ENCODE measurements around the gene CD34. TPM values are rescaled to one million over a fixed set of nuclear protein-coding genes. Genes with fewer than 3 reads are reported as not detected.

CD34 gene
- total and polyA plus RNA-seq, 2 donors (not counting 1 experiment from before 2014, with no cell fraction given): under 0.01 to 0.51 TPM

DNA sequence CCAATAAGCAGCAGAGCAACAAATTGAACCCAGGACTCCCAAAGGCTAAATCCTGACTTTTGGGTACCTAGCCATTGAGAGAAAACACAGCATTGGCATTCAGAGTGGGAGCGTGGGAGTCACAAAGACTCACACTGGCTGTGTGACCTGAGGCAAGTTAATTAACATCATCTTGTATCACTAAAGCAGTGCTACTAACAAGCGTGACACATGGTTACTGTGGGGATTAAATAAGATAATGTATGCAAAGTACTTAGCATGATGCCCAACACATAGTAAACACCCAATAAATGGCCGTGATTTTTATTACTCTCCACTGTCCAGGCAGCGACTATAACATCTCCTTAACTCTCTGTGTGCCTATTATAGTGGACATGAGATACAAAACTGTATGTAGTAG is 73.3 kb downstream of the CD34 start:
- Histone ChIP-seq H3K9ac (ENCODE audit: insufficient read depth, low read length) (no peak overlapping the region), H3K4me1 (ENCODE audit: control insufficient read depth, extremely low read depth, insufficient read depth, low read length) (no peaks in the 10 kb centered on the region), H3K27ac (ENCODE audit: insufficient read depth, low read length) (no peak overlapping the region), H3K9me3 (ENCODE audit: control insufficient read depth, insufficient read depth, low read depth, low read length) (no peaks in the 10 kb centered on the region), H3K36me3 (ENCODE audit: control insufficient read depth, insufficient read depth, low read length) (no peaks in the 10 kb centered on the region), H3K4me2 (ENCODE audit: extremely low read depth, insufficient read depth, low read length) (no peak overlapping the region), H3K79me2 (ENCODE audit: control insufficient read depth, insufficient read depth, low read length) (peaks cover 3% of the 10 kb centered on the region), H3K27me3 (ENCODE audit: control insufficient read depth, insufficient read depth, low read length) (no peaks in the 10 kb centered on the region), H4K20me1 (ENCODE audit: control insufficient read depth, extremely low read depth, insufficient read depth, low read length) (no peaks in the 10 kb centered on the region), H2AFZ (ENCODE audit: low read length) (no peak overlapping the region), H3K4me3 (replicated peaks in 1 of 4; ENCODE audit: control extremely low read depth in 1 of 4, insufficient read depth in 1 of 4, low read depth in 3 of 4, low read length in 4 of 4) (no peak overlapping the region)
- TF ChIP-seq CTCF (conservative IDR thresholded peaks at IDR 0.05 in 1 of 2, IDR thresholded peaks at IDR 0.05 in 1 of 2; ENCODE audit: low read depth in 1 of 2, low read length in 2 of 2) (no peak), EZH2 (IDR thresholded peaks at IDR 0.05; ENCODE audit: low read length, missing control alignments) (no peak)
- DNase-seq (ENCODE audit: low read depth in 2 of 2): no peak

DNA sequence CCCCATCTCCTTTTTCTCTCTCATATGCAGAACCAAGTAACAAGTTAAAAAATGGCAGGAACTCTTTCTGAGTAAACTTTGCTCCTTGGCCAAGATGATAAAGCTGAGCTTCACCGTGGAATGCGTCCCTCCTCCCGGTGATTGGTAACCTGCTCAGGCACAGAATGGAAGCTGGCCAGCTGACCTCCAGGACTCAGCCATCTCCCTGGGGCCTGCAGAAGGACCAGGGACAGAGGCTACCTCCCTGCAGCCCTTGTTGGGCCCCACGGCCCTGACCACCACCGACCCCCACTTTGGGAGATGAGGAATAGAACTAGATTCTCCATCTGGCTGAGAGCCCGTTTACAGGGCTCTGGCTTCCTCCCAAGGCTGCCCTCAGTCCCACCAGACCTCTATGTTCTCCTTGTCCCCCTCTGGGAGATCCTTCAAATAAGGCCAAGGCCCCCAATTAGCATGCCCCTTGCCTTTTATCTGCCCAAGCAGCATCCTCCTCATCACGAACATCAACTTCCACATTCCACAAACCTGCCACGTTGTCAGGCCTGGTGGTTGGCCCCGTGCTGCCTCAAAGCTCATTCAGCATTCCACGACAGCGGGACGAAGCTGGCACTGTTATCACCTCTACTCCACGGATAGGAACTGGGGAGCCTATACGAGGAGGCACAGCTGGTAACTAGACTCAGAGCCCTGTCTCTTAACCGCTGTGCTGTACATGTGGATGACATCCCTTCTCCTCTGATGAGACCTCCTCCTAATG is 74.2 kb downstream of the CD34 start:
- no peak overlapping the region for H2AFZ ChIP-seq (ENCODE audit: low read length)
- peaks cover 5% of the 10 kb centered on the region for H3K79me2 ChIP-seq (ENCODE audit: control insufficient read depth, insufficient read depth, low read length)
- H3K4me1 ChIP-seq (ENCODE audit: control insufficient read depth, extremely low read depth, insufficient read depth, low read length): peaks cover 2% of the 10 kb centered on the region
- H4K20me1 ChIP-seq (ENCODE audit: control insufficient read depth, extremely low read depth, insufficient read depth, low read length): no peaks in the 10 kb centered on the region
- no peak overlapping the region for H3K9ac ChIP-seq (ENCODE audit: insufficient read depth, low read length)
- H3K4me3 ChIP-seq (replicated peaks in 1 of 4; ENCODE audit: control extremely low read depth in 1 of 4, insufficient read depth in 1 of 4, low read depth in 3 of 4, low read length in 4 of 4): no peak overlapping the region
- H3K4me2 ChIP-seq (ENCODE audit: extremely low read depth, insufficient read depth, low read length): no peak overlapping the region
- no peak for TF ChIP-seq CTCF (conservative IDR thresholded peaks at IDR 0.05 in 1 of 2, IDR thresholded peaks at IDR 0.05 in 1 of 2; ENCODE audit: low read depth in 1 of 2, low read length in 2 of 2)
- no peak for TF ChIP-seq EZH2 (IDR thresholded peaks at IDR 0.05; ENCODE audit: low read length, missing control alignments)
- no peaks in the 10 kb centered on the region for H3K27me3 ChIP-seq (ENCODE audit: control insufficient read depth, insufficient read depth, low read length)
- no peaks in the 10 kb centered on the region for H3K9me3 ChIP-seq (ENCODE audit: control insufficient read depth, insufficient read depth, low read depth, low read length)
- no peak overlapping the region for H3K27ac ChIP-seq (ENCODE audit: insufficient read depth, low read length)
- DNase-seq (ENCODE audit: low read depth in 2 of 2): no peak
- no peaks in the 10 kb centered on the region for H3K36me3 ChIP-seq (ENCODE audit: control insufficient read depth, insufficient read depth, low read length)

DNA sequence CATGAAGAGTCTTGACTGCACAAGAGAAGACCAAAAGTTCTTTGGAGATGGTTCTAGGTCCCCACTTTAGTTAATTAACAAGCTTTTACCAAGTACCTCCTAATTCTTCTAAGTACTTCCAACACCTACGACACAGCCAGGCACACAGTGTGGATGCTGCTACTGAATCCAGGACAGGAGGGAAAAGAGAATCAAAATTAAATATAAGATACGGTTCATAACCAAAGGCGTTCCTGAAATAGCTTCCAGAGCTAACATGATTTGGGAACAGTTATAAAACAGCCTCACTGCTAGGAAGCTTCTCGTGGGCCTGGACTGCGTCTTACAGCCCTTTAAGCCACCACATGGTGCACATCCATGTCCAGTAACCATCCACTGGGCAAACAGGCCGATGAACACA is 75.0 kb downstream of the CD34 start:
- Histone ChIP-seq H3K27me3 (ENCODE audit: control insufficient read depth, insufficient read depth, low read length) (no peaks in the 10 kb centered on the region), H4K20me1 (ENCODE audit: control insufficient read depth, extremely low read depth, insufficient read depth, low read length) (no peaks in the 10 kb centered on the region), H3K79me2 (ENCODE audit: control insufficient read depth, insufficient read depth, low read length) (peaks cover 5% of the 10 kb centered on the region), H3K4me2 (ENCODE audit: extremely low read depth, insufficient read depth, low read length) (no peak overlapping the region), H2AFZ (ENCODE audit: low read length) (no peak overlapping the region), H3K4me1 (ENCODE audit: control insufficient read depth, extremely low read depth, insufficient read depth, low read length) (peaks cover 2% of the 10 kb centered on the region), H3K27ac (ENCODE audit: insufficient read depth, low read length) (no peak overlapping the region), H3K9me3 (ENCODE audit: control insufficient read depth, insufficient read depth, low read depth, low read length) (no peaks in the 10 kb centered on the region), H3K4me3 (replicated peaks in 1 of 4; ENCODE audit: control extremely low read depth in 1 of 4, insufficient read depth in 1 of 4, low read depth in 3 of 4, low read length in 4 of 4) (no peak overlapping the region), H3K36me3 (ENCODE audit: control insufficient read depth, insufficient read depth, low read length) (no peaks in the 10 kb centered on the region), H3K9ac (ENCODE audit: insufficient read depth, low read length) (no peak overlapping the region)
- TF ChIP-seq EZH2 (IDR thresholded peaks at IDR 0.05; ENCODE audit: low read length, missing control alignments): no peak
- no peak for TF ChIP-seq CTCF (conservative IDR thresholded peaks at IDR 0.05 in 1 of 2, IDR thresholded peaks at IDR 0.05 in 1 of 2; ENCODE audit: low read depth in 1 of 2, low read length in 2 of 2)
- no peak for DNase-seq (ENCODE audit: low read depth in 2 of 2)
